Cerebellar nuclear complex (tissue), 1 donor: ENCODE results near the gene ABCC5.

Source experiments
- DNase-seq, 2 experiments: peaks; one replicate each; lab custom pipeline; 2025; lab: John Stamatoyannopoulos, UW

ABCC5 gene

DNA sequence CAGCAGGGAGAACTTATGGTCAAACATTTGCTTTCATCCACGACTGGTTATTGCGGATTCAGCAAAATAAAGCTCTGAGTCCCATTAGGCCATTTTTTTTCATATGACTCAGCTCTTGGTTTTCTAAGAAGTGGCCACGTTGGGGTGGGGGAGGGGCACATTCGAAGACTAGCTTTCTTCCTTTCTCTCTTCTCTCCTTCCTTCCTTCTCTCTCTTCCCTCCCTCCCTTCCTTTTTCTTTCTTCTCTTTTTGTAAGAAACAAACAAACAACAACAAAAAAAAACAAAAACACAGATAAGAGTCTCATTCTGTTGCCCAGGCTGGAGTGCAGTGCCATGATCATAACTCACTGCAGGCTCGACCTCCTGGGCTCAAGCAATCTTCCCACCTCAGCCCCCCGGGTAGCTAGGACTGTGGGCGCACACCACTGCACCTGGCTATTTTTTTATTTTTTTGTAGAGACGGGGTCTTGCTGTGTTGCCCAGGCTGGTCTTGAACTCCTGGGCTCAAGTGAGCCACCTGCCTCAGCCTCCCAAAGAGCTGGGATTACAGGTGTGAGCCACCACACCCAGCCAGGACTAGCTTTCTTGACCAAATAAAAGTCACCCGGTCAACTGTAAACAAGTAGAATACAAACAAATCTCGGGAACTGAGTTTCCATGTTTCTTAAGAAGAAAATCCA, 41.6 kb downstream of the ABCC5 start:
- no peak for DNase-seq

DNA sequence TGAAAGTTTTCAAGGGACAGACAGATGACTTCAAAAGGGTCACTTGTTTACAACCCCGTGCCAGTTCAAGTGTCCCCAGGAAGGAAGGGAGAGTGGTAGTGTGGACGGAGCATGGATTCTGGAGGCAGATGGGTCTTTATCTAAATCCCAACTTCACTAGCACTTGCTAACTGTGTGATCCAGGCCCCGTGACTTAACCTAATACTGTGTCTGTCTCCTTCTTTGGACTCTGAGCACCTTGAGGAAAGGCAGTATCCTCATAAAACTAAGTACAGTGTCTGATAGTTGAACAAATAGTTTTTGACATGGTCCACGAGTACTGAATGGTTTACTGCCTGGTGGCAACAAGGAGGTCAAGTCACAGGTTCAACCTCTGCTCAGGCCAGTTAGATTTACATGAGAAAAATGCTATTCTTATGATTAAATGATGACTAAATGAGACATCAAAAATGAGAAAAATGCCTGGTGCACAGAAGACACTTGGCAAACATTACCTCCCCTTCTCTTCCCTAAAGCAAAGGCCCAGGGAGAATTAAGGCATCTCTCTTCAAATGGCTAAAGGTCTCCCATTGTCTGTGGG, 48.9 kb downstream of the ABCC5 start:
- DNase-seq = no peak

DNA sequence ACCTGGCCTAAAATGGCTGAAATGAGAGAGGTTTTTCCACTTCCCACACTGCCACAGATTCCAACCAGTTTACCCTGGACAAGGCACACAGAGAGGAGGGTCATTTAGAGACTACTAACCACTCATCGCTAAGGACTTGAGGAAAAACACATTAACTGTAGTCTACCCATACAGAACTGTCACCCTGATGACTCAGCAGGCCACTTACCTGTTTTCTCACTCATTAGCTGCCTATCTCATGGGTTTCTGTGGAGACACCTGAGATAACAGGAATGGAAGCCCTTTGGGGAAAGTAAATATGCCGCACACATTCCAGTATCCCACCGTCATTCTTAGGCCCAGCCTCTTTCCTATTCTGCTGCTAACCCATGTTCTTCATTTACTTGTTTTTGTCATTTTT, 50.0 kb downstream of the ABCC5 start:
- no peak for DNase-seq

DNA sequence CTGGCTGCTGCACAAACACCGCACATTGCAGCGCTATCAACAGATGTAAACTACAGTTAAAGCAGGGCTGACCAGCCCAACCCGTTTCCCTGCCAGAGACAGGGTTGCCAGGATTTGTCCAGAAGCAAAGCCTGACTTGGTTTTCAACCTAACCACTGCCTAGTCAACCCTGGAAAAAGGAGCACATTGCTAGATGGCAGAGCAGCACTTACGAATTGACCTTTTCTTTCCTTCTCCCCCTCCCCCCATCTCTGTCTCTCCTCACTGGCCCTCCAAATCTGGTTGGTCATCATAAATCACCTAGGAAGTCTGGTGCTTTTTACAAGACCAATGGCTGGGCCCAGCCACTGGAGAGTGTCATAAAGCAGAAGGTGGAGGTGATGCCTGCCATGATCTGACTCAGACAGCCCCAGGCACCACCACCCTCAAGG, 51.3 kb downstream of the ABCC5 start:
- no peak for DNase-seq

DNA sequence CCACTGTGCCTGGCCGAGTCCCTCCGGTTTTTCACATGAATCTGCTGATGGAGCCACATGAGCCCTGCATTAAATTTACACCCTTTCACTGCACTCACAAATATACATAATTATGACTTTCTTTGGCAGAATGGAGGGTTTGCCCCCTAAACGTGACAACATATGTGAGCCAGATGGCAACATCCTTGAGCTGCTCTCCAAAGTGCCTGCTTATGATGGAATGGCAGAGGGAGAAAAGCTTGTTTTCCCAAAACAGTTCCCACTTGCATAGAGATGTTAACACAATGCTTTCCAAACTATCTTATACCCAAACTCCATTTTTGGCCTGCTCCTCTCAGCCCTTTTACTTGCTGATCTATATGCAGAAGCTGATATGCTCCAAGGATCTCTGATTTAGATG, 54.9 kb downstream of the ABCC5 start:
- no peak for DNase-seq

DNA sequence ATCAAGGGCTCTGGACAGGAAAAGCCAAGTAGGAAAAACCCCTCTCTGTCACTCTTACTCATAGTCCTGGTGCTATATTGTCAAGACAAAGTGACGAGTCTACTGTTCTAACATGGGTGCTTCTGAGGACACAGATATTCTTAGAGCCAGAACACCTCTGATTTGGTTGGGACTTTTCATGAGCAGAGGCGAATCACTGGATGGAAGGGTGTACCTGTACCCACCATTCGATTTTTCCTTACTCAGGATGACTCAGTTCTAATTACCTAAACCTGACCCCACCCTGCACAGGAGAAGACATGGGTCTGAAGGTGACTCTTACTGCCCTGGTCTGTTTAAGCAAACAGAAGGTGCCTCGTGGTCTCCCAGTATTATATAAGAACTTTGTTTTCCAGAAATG, 58.5 kb downstream of the ABCC5 start:
- DNase-seq = no peak

DNA sequence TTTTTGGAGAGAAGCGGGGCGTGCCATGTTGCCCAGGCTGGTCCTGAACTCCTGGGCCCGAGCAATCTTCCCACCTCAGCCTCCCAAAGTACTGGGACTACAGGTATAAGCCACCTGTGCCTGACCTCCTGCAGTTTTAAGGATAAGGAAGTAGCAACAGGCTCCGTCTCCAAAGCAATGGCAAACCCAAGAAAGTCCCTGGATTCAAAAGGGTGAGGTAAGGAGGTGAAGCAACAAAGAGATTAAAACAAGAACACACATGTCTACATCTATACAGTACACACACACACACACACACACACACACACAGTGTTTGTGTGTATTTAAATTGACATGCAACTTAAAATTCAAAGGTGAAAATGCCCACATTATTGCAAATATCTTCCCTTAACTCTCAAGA, 58.9 kb downstream of the ABCC5 start:
- no peak for DNase-seq

DNA sequence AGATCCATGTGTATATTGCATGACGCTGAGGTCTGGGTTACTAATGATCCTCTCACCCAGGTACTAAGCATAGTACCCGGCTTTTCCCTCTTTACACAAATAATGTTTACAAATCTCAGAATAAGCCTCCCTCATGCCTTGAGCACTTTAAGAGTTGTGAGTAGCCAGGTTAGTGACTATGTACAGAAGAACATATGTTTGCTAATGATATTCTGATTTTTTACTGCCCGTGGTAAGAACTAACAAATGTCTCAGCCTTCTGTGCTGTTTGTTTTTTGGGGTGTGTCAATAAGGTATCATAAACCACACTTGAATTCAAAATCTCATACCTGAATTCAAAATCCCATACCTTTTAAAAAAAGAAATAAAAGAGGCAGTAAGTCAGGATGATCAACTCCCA, 59.5 kb downstream of the ABCC5 start:
- DNase-seq = no peak

DNA sequence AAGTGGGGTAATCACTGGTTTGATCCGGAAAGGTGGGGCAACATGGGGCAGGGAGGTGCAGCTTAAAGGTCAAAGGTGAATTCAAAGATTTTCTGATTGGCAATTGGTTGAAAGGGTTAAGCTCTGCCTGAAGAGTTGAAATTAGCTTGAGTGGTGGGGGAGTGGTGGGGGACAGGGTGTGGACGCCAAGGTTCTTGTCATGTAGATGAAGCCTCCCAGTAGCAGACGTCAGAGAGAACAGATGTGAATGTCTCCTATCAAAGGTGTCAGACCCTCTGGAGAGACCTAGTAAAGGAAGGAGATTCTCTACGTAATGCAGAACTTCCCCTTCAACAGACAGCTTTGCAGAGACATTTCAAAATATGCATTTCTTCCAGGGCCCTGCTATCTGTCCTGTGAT, 62.8 kb downstream of the ABCC5 start:
- DNase-seq = no peak

DNA sequence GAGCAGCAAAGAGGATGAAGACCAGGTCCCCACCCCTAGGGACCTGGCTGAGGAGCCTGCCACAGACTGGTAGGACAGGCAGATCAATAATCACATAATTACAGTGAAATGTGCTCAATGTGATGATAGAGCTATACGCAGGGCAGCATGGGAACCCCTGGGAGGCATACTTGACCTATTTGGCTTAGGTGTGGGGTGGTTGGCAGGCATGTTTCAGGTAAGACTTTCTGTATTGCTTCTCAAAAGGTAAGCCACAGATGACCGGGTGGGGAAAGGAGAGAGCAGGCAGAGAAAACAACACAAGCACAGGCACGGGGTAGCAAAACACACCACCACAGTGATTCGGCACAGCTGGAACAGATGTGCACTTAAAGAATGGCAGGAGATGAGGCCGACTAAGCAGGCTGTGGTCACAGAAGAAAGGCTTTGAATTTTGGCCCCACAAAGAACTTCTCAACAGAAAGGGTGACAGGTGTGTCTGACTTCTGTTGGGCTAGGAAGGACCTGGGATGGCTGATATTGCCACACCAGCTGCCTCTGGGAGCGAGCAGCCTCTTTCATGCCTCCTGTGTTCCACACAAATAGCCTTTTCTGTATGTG, 64.1 kb downstream of the ABCC5 start:
- no peak for DNase-seq

DNA sequence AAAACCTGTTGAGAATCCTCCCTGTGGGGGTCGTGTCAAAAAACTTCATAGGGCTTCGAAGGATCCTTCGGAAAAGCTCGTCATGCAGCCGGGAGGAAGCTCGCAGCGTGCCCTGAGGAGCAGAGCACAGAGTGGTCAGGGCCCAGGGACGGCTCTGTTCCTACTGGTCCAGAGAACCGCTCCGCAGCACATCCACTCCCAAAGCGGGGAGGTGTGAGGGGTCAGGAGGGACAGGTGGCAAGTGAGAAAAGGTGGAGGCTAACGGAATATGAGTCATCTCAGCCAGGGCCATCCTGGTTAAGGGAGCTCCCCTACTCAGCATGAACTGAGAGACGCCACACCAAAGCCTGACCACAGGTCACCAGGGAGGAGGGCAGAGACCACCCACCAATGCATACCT, 66.2 kb downstream of the ABCC5 start:
- no peak for DNase-seq

DNA sequence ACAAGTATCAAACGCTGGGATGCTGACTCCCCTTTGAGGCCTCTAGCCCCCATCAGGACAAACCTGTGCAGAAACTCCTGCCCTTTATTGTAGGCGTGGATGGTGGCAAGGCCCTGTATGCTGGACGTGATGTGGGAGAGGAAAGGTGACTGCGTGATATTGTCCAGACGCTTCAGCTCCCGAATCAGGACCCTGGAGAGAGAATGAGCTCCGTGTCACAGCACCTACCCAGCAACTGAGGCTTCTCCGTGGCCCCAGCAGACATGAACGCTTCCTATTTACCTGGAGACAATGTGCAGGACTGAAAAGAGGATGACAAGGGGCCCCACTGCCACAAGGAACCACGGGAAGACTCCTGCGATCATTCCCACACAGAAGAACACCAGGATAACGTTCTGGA, 68.0 kb downstream of the ABCC5 start:
- DNase-seq = no peak

DNA sequence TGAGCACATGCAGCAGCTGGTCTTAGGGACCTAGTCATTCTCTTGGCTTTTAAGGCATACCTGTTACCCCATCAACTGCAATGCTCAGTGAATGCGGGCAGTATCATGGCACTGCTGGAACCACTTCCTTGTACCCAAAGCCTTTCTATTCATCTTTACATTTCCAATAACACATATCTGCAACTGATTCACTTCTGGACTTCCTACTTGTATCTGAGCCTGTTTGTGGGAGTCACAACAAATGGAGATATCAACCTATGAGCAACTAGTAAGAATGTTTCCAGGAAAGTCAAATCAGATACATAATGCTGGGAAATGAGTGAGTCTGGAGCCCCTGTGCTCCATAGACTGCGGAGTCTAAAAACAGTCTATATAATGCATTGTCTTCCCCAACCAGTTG, 71.6 kb downstream of the ABCC5 start:
- DNase-seq = no peak

DNA sequence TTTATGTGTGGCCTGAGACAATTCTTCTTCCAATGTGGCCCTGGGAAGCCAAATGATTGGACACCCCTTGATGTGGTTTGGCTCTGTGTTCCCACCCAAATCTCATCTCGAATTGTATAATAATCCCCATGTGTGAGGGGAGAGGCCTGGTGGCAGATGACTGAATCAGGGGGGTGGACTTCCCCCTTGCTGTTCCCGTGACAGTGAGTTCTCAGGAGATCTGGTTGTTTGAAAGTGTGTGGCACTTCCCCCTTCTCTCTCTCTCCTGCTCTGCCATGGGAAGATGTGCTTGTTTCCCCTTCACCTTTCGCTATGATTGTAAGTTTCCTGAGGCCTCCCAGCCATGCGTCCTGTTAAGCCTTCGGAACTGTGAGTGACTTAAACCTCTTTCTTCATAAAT, 72.9 kb downstream of the ABCC5 start:
- DNase-seq = no peak

DNA sequence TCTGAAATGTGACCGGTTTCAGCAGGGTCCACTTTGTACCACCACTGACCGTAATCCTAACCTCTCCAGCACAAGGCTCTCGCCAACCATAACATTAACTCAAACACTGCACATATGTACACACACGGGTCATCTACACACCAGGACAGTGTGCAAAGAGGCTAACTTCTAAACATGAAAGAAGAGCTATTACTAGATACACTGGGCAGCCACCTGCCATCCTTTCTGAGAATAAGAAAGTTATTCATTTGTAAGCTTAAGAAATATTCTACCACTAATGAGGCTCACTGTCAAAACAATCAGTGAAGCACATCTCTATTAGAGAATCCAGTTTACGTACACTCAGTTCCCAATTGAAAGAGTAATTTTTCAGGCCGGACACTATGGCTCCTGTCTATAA, 73.9 kb downstream of the ABCC5 start:
- no peak for DNase-seq

DNA sequence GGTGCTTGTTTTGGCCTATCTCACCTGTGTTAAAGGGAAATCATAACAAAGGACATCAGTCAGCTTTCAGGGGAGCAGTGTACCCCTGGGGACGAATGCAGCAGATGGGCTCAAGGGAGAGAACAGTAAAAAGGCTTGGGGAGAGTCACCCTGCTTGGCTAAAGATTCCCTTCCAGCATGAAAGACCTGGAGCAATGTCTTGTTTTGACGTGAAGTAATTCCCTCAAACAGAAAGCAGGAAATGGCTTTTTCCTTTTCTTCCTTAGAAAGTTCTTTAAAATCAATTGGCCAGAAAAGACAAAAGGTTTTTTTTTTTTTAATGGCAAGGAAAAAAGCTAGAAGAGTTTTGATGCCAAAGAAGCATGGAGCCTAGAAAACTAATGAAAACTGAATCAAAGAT, 76.5 kb downstream of the ABCC5 start:
- no peak for DNase-seq

DNA sequence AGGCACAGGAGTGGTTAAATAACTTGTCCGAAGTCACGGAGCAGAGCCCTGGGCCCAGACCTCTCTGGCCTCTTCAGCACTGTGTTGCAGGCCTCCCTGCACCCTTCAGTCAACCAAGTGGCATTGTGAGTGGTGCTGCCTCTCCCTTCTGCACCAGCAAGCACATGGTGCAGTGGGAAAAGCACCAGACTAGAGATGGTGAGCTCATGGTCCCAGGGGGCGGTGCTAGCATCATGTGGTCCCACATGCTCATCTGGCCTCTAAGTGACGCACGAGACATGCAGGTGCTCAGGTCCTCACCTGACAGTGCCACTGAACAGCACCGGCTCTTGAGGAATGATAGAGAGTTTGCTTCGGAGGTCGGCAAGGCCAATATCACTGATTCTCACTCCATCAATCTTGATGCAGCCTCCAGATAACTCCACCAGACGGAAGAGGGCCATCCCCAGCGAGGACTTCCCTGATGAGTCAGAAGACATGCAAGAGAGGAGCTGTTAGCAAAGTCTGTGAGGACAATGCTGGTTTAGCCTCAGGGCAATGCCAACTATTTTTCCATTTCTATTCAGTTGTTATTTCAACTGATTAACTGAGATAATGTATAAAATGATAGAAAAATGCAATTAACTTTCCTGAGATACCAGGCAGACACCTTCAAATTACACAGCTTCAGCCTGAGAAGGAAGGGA, 79.9 kb downstream of the ABCC5 start:
- no peak for DNase-seq

DNA sequence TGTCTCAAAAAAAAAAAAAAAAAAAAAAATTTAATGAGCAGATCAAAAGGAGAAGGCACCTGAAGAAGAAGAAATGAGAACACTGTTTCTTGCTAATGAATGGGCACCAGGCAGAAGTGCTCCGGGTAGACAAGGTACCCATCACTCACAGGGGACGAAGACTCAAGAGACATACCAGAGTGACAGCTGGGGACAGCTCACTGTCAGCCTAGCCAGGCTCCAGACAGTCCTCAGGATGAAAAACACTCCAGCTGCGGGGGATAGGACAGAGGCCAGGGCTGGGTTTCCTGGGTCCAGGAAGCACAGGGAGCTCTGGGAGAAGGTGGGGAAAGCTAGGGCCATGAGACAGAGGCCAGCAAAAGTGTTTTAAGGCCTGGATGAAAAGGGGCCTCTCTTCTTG, 84.5 kb downstream of the ABCC5 start:
- DNase-seq = no peak

DNA sequence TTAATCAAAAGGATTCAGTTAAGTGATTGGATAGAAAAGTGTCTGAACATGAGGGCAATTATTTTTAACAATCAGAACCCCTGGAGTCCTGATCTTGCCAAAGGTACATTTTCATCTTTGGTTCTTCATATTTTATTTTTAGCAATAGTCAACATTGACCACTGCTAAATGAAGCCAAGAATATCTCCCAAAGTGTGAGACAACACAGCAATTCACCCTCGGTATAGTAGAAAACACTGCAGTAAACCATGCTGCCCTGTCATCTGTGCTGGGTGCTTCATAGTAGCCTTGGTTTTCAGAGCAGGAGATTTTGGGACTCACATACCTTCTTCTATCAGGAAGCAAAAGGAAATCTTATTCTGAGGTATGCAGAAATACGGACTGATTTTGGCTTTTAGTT, 85.8 kb downstream of the ABCC5 start:
- DNase-seq = no peak

DNA sequence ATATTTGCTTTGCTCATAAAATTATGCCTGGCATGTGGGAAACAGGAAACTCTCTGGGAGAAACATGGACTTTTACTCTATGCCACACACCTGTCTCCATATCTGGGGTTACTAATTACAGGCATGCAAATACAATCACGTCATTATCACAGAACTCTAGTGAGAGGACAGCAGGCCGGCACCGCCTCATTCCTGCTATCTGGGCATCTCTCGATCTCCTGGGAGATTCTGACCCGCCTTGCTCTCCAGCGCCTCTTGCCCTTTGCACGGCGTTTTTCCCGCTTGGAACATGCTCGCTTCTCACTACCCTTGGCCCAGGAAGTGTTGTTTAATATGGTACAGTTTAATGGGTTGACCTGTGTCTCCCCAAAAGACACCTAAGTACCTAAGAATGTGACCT, 87.6 kb downstream of the ABCC5 start:
- DNase-seq = no peak

DNA sequence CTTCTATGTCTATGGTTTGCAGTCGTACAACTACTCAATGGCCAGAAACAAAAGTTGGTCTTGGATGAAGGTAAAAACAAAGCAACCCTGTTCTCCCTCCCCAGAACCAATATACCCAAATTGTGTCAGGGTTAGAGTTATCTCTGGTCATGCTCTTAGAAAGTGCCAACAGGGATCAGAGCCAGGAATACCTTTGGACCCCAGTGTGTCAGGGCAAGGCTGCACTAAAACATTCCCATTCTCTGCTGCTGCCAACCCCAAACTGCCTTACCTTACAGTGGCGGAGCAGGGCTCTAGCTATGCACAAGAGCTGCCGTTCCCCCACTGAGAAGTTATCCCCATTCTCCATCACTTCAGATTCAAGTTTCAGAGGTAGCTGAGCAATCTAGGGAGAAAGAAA, 90.6 kb downstream of the ABCC5 start:
- no peak for DNase-seq

DNA sequence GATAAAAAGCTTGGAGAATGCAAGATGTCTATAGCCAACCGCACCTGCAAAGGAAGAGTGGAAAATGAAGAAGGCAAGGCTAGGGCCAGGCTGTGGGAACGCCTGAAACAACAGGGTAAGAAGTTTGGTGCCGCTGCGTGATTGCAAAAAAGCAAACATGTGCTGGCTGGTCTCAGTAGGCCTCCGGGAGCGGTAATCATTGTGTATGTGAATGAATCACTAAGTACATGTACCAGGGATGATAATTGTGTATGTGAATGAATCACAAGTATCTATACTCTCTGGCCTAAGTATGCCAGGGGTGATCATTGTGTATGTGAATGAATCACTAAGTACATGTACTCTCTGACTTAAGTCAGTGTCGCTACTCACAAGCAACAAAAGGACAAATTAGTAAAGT, 92.7 kb downstream of the ABCC5 start:
- no peak for DNase-seq

DNA sequence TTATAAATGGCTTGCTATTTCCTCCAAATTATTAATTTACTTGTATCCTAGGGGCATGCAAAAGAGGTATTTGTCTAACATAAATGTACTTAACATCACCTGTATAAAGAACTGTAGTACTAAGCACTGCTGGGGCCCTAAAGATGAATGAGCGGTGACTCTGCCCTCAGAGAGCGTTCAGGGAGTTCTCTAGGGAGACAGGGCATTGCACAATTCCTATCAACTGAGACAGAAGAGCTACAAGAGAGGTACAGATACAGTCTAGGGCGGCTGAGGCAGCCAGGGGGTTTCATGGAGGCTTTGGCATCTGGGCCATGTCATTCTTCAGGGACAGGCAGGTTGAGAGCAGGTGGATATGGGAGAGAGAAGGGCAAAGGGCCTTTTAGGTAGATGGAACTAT, 93.1 kb downstream of the ABCC5 start:
- no peak for DNase-seq
